Colonic mucosa (tissue), 4 donors: ENCODE data around the gene PDE10A. TPM values are rescaled to one million over a fixed set of nuclear protein-coding genes. Genes with fewer than 3 reads are reported as not detected.

Experiments used
- DNase-seq: peaks from one replicate; pipeline ENCODE4 v3.0.0-alpha.2; 2020
- H3K27ac ChIP-seq: fragments of 200-600 bp; one replicate; pipeline ENCODE4 v1.8.0; 2021
- H3K27me3 ChIP-seq: fragments of 200-600 bp; one replicate; pipeline ENCODE4 v1.8.0; 2021
- H3K36me3 ChIP-seq: fragments of 200-600 bp; one replicate; pipeline ENCODE4 v1.8.0; 2021
- H3K4me1 ChIP-seq: fragments of 200-600 bp; one replicate; pipeline ENCODE4 v1.8.0; 2021; ENCODE audit warnings: mild to moderate bottlenecking
- H3K4me3 ChIP-seq: fragments of 200-600 bp; one replicate; pipeline ENCODE4 v1.8.0; 2021
- H3K9ac ChIP-seq, 2 donors: one replicate each; pipeline ENCODE4 v1.7.0; 2013; ENCODE audit warnings: control low read depth in 2 of 2, low read depth in 2 of 2, low read length in 2 of 2
- H3K9me3 ChIP-seq: fragments of 200-600 bp; one replicate; pipeline ENCODE4 v1.8.0; 2021
- intact Hi-C: fragments of 100-400 bp; cut with DNase I; formaldehyde crosslinking; loops from one replicate; pipeline ENCODE4 v1.14.1; 2022
- total RNA-seq, 2 donors: library from RNA; stranded (reverse); fragmentation: NEBNext Ultra II Directional in 1 of 2; extraction: Animal tissue kit (Norgen Biotek cat#: 25700) in 1 of 2; gene quantifications; one replicate each; pipeline ENCODE4 v1.2.1, GENCODE V29; 2021
- TF ChIP-seq, protein P1 (sequence below): fragments of 200-600 bp; IDR thresholded peaks from one replicate; pipeline ENCODE4 v1.8.0; 2022; ENCODE audit warnings: antibody characterized with exemption, mild to moderate bottlenecking
- donor health status: healthy.
- donor health status: DM: no; HTN: no; CAD: no.
- donor health status: DM: no; HTN: no; CAD: no.

PDE10A gene
- total RNA-seq, 2 donors from 2014 or later, result 0.37 to 3.4 TPM

DNA sequence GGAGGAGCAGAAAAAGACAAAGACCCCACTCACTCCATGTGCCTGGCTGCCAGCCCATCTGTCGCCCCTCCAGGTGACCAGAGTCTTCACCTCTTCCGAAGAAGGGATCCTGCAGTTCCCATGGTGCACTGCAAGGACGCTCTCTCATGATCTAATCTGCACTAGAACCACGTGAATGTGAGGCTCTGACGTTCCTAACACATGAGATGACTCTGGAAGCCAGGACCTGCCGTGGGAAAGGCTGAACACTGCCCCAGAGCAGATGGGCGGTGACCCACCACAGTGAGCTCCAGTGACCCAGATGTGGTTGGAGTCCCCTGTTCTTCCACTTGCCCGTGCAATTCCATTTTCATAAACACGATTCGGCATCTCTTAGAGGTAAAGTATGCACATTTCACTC lies 39.6 kb upstream of the PDE10A start:
- Histone ChIP-seq H3K27ac (no peak overlapping the region), H3K9me3 (no peaks in the 10 kb centered on the region), H3K27me3 (no peaks in the 10 kb centered on the region), H3K4me3 (no peak overlapping the region), H3K9ac (no peak overlapping the region), H3K4me1 (no peaks in the 10 kb centered on the region), H3K36me3 (no peaks in the 10 kb centered on the region)
- TF ChIP-seq, protein P1, sequence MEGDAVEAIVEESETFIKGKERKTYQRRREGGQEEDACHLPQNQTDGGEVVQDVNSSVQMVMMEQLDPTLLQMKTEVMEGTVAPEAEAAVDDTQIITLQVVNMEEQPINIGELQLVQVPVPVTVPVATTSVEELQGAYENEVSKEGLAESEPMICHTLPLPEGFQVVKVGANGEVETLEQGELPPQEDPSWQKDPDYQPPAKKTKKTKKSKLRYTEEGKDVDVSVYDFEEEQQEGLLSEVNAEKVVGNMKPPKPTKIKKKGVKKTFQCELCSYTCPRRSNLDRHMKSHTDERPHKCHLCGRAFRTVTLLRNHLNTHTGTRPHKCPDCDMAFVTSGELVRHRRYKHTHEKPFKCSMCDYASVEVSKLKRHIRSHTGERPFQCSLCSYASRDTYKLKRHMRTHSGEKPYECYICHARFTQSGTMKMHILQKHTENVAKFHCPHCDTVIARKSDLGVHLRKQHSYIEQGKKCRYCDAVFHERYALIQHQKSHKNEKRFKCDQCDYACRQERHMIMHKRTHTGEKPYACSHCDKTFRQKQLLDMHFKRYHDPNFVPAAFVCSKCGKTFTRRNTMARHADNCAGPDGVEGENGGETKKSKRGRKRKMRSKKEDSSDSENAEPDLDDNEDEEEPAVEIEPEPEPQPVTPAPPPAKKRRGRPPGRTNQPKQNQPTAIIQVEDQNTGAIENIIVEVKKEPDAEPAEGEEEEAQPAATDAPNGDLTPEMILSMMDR, result no peak
- no peak for DNase-seq
- intact Hi-C loops, result no loop called here

DNA sequence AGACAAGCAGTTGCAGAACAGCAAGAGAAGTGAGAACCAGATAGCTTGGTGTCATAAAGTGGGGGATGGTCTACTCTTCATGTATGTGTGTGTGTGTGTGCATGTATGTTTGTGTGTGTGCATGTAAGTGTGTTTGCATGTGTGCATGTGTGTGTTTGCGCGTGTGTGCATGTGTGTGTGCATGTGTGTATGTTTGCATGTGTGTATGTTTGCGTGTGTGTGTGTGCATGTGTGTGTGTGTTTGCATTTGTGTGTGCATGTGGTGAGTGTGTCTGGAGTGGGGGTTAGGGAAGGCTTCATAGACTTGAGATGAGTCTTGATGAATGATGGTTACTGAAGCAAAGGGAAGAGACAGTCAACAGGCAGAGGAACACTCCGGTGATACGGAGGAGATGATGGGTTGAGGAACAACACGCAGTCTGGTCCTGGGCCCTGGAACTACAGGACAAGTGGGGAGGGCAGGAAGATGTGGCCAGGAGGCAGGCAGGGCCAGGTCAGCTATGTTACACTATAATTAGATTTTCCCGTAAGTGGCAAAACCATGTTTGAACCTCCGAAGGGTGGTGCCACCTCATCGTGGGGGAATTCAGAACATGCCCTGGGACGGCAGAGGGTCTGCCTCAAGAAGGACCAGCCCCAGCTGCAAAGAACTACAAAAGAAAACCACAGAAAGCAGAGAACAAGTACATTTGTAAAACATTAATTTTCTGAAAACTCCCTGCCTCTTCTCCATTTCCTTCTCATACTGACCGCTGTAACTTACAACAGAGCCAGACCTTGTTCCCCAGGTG lies 38.7 kb upstream of the PDE10A start:
- Histone ChIP-seq H3K27ac (no peak overlapping the region), H3K27me3 (no peaks in the 10 kb centered on the region), H3K36me3 (no peaks in the 10 kb centered on the region), H3K4me1 (no peaks in the 10 kb centered on the region), H3K9me3 (no peaks in the 10 kb centered on the region), H3K9ac (no peak overlapping the region), H3K4me3 (no peak overlapping the region)
- DNase-seq, result no peak
- TF ChIP-seq, protein P1, result no peak
- intact Hi-C loops, result no loop called here

DNA sequence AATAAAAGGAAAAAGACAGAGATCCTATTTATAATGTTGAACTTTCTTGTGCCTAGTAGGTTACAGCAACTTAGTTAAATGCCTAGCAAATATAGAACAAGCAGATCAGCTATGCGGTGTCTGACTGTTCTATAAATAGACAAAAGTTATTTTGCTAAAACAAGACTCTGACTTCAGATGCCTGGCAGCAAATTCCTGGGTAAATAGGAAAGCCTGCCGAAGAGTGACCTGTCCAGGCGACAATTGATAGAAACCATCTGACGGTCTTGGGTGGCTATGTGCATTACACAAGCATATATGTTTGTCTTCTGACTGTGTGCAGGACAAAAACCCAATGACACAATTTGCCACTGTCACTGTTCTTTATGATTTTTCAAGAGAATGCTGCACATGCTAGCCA lies 38.0 kb upstream of the PDE10A start:
- Histone ChIP-seq H3K9ac (no peak overlapping the region), H3K9me3 (no peaks in the 10 kb centered on the region), H3K4me1 (no peaks in the 10 kb centered on the region), H3K4me3 (no peak overlapping the region), H3K36me3 (no peaks in the 10 kb centered on the region), H3K27ac (no peak overlapping the region), H3K27me3 (no peaks in the 10 kb centered on the region)
- TF ChIP-seq, protein P1, result no peak
- intact Hi-C loops, result no loop called here
- no peak for DNase-seq

DNA sequence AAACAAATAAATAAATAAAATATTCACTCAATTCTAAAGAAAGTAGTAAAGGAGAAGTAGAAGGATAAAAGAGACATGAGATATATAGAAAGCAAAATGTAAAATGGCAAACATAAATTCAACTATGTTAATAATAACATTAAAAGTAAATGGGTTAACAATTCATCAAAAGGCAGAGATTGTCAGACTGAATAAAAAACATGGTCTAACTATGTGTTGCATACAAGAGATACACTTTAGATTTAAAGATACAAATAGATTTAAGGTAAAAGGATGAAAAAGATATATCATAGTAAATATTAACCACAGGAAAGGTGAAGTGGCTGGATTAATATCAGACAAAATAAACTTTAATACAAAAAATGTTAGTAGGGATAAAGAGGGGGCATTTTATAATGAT lies 35.8 kb upstream of the PDE10A start:
- TF ChIP-seq, protein P1, result no peak
- intact Hi-C loops, result no loop called here
- Histone ChIP-seq H3K4me1 (no peaks in the 10 kb centered on the region), H3K9ac (no peak overlapping the region), H3K36me3 (no peaks in the 10 kb centered on the region), H3K27ac (no peak overlapping the region), H3K4me3 (no peak overlapping the region), H3K27me3 (no peaks in the 10 kb centered on the region), H3K9me3 (no peaks in the 10 kb centered on the region)
- no peak for DNase-seq

DNA sequence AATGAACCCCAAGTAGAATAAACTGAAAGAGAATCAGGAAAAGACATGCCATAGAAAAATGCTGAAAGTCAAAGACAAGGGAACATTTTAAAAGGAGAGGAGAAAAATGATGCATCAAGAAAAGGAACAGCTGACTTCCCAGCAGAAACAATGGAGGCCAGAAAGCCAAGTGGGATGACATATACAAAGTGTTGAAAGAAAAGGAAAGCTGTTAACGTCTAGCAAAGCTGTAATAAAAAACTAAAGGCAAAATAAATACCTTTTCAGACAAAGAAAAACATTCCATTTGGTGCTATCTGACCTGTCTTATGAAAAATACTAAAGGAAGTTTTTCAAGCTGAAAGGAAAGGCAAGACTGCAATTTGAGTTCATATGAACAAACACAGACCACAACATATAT lies 34.1 kb upstream of the PDE10A start:
- Histone ChIP-seq H3K4me3 (no peak overlapping the region), H3K4me1 (no peaks in the 10 kb centered on the region), H3K9ac (no peak overlapping the region), H3K27ac (no peak overlapping the region), H3K9me3 (no peaks in the 10 kb centered on the region), H3K27me3 (no peaks in the 10 kb centered on the region), H3K36me3 (no peaks in the 10 kb centered on the region)
- intact Hi-C loops, result no loop called here
- TF ChIP-seq, protein P1, result no peak
- no peak for DNase-seq
